Measurements from ENCODE around the gene IL4.

IL4 gene

GRCh38 chr5:132639706-132640130 is 34.1 kb upstream of the IL4 start:
- peak; percentile 62 for DNase-seq (ENCODE audit: low read depth)
- no peak overlapping the region for H3K4me3 ChIP-seq (ENCODE audit: low read depth, low read length)
- TF ChIP-seq CTCF (IDR thresholded peaks at IDR 0.05; ENCODE audit: low read depth, low read length, missing control alignments), result no peak

GRCh38 chr5:132640613-132641012 is 33.2 kb upstream of the IL4 start:
- TF ChIP-seq CTCF (IDR thresholded peaks at IDR 0.05; ENCODE audit: low read depth, low read length, missing control alignments), result no peak
- DNase-seq (ENCODE audit: low read depth), result no peak

GRCh38 chr5:132641241-132641723 is 32.5 kb upstream of the IL4 start:
- no peak overlapping the region for H3K4me3 ChIP-seq (ENCODE audit: low read depth, low read length)
- no peak for DNase-seq (ENCODE audit: low read depth)
- no peak for TF ChIP-seq CTCF (IDR thresholded peaks at IDR 0.05; ENCODE audit: low read depth, low read length, missing control alignments)

More at GRCh38 chr5:132640613-132641012, 33.2 kb upstream of the IL4 start:
- H3K4me3 ChIP-seq (ENCODE audit: low read depth, low read length), result no peak overlapping the region

GRCh38 chr5:132641841-132642240 is 31.9 kb upstream of the IL4 start:
- TF ChIP-seq CTCF (IDR thresholded peaks at IDR 0.05; ENCODE audit: low read depth, low read length, missing control alignments), result no peak
- H3K4me3 ChIP-seq (ENCODE audit: low read depth, low read length), result no peak overlapping the region
- DNase-seq (ENCODE audit: low read depth), result no peak

GRCh38 chr5:132644177-132644576 is 29.6 kb upstream of the IL4 start:
- no peak for DNase-seq (ENCODE audit: low read depth)
- H3K4me3 ChIP-seq (ENCODE audit: low read depth, low read length), result no peak overlapping the region
- no peak for TF ChIP-seq CTCF (IDR thresholded peaks at IDR 0.05; ENCODE audit: low read depth, low read length, missing control alignments)

GRCh38 chr5:132646583-132647266 is 27.1 kb upstream of the IL4 start:
- H3K4me3 ChIP-seq (ENCODE audit: low read depth, low read length), result no peak overlapping the region
- no peak for DNase-seq (ENCODE audit: low read depth)
- TF ChIP-seq CTCF (IDR thresholded peaks at IDR 0.05; ENCODE audit: low read depth, low read length, missing control alignments), result no peak

- TF ChIP-seq CTCF (IDR thresholded peaks at IDR 0.05; ENCODE audit: low read depth, low read length, missing control alignments), result no peak
- no peak overlapping the region for H3K4me3 ChIP-seq (ENCODE audit: low read depth, low read length)
- no peak for DNase-seq (ENCODE audit: low read depth)
These were observed 26.3 kb upstream of the IL4 start for GRCh38 chr5:132647473-132647872.
